HG02642 (cell line): ENCODE data around the gene DUSP10.

Experiments used
- ATAC-seq: cut with Tn5 transposase; IDR thresholded peaks from one replicate; pipeline ENCODE4 v1.9.1; 2021; ENCODE audit warnings: mild to moderate bottlenecking; ENCODE audit not compliant: unreplicated experiment, poor library complexity

DUSP10 gene

DNA sequence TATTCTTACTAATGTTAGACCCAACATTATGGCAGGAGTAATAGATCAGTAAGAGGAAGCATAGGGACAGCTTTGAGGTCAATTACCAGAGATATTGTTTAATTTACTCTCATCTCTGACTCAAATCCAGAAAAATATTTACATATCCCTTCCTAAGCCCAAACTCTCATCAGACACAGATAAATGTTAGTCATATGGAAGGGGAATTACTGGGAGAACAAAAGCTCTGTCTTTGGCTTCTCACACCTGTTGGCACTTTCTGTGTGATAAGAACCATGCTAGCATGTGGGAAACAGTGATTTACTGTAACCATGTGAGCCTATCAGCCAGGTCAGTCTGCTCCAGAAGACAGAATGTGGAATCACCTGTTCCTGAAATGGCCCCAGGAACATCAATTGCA is 72.4 kb downstream of the DUSP10 start:
- no peak for ATAC-seq

DNA sequence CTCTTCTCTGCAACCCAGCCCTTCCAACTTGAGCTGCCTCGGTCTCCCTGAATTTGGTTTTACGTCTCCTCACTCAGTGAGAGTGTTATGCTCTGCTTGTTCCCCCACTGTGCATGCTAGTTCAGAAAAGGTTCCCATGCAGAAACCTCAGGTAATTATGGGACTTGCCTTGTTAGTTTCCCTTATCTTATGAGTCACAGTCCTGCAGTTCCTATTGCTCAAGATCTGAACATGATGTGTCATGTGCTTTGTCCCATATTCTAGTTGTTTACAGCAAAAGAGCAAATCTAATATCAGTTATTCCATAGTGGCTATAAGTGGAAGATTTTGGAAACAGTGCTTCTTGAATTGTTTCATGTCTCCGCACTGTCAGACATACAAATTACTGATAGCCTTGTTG is 74.4 kb downstream of the DUSP10 start:
- ATAC-seq: peak; percentile 69

DNA sequence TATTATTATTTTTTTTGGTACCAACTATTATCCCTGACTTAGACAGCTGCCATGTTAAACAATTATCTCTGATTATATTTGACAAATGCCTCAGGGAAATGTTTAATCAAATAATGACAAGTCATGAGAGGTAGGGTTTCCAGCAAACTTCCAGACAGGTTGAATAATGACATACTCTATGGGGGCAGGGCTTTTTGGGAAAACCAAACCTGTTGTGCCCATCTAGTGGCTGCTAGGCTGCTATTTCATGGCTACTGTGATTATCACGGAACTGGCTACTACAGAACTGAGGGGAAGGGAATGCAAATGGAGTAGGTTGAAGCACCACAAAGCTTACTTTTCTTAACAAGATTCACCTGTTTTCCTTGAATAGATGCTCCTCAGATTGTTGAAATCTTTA is 77.6 kb downstream of the DUSP10 start:
- no peak for ATAC-seq

DNA sequence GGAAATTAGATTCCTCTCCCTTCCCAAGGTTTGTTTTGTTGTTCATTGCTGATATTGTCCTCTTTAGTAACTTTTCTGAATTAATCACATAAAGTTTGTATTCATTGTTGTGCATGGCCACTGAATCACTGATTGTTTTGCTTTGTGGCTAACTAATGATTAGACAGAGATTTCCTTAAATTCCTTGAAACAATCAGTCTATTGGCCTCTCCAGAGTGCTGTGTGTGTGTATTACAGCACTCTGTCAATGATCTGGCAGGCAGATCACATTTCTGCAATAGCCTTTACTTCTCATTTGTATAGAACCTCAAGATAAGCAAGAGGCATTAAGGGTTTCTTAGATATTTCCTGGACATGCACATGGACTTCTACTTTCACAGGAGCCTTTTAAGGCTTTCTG is 78.6 kb downstream of the DUSP10 start:
- ATAC-seq: no peak

DNA sequence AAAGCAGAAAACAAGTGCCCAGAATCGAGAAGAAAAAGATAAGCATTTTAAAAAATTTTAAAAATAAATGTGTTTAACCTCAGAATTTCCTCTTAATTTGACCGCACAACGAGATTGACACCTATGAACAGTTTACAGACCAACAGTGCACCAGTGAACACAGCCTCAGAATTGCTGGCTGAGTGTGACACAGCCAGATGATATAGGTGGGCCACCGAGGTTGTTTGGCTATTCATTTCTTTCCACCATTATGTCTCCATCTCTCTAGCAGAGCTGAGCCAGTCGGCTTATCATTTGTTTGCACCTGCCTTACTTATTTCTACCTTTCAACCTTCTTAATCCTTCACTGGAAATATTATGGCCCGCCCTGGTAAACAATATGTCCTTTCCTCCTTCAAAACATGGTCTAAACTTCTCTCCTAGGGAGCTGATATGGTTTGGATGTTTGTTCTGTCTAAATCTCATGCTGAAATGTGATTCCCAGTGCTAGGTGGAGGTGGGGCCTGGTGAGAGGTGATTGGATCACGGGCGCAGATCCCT is 86.1 kb downstream of the DUSP10 start:
- no peak for ATAC-seq
